Measurements from ENCODE around the gene CUL1.

Gene CUL1

DNA sequence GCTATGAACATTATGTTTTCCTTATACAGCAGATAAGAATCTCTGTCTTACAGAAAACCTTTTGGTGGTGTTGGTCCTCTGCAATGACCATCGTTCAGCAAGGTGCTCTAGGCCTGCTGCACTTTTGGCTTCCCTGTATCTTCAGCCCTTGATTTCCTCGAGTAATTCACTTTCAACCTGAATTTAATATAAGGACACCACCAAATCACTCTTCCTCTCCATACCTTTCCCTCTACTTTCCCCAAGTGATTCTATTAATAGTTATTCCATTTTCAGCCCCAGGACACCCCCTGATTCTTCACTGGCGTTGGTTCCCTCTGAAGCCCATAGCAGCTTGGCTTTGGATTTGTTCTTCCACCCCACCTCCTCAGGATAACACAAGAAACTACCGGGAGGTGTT lies 113.2 kb downstream of the CUL1 start:
- no peak for DNase-seq

DNA sequence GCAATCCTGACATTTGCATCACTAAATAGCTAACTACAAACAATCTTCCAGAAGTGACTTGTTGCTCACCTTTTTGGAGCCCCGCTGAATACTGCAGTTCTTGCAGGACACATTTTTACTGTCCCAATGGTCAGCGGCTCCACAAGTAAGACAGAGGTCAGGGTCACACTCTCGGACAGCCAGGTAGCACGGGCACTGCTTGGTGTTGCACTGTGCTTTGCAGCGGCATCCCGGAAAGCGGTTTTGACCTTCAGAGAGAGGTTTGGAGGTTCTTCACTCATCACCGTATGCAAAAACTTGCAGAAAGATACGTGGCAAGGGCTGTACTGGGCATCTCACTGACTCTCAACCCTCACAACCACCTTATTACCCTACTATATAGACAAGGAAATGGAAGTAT lies 115.2 kb downstream of the CUL1 start:
- no peak for DNase-seq

DNA sequence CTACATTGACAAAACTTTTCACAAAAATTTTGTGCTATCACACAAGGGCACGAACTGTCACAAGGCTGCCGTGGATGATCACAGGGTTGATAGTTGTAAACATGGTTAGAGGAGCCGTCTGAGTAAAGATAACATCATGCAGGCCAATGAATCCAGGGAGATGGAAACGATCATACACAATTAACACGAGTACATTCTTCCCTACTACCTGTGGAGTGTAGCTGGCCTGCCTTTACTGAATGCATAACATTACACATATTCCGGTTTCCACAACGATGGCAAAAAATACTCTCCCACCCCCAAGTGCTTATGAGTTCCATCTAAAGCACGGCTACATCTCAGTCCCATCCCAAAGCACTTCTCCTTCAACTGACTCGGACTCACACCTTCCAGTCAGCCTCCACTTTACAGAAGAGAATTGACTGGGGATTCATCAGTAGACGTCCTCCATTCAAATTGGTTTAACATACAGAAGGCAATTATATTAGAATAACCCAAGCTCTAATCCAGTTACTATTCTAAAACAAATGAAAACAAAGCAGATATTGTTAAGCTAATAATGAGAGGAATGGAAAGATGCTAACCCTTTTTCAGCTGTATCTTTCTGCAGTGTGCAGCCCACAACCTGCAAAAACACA lies 116.3 kb downstream of the CUL1 start:
- no peak for DNase-seq

DNA sequence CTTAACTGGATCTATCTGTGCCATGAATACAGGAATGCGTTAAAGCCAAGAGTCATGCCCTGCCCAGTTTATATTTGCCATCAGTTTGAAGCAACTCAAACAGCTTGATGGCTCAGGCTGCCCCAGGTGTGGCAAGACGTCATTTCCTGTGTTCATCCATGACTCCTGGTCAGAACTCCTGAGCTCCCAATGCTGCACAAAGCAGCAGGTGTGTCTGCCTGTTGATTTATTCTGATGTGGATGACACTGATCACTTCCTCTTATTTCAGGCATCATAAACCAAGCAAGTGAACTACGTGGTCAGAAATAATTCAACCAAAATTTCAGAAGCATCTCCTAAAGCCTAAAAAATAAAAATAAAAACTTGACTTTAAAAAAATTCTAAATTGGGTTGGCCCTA lies 116.9 kb downstream of the CUL1 start:
- no peak for DNase-seq

DNA sequence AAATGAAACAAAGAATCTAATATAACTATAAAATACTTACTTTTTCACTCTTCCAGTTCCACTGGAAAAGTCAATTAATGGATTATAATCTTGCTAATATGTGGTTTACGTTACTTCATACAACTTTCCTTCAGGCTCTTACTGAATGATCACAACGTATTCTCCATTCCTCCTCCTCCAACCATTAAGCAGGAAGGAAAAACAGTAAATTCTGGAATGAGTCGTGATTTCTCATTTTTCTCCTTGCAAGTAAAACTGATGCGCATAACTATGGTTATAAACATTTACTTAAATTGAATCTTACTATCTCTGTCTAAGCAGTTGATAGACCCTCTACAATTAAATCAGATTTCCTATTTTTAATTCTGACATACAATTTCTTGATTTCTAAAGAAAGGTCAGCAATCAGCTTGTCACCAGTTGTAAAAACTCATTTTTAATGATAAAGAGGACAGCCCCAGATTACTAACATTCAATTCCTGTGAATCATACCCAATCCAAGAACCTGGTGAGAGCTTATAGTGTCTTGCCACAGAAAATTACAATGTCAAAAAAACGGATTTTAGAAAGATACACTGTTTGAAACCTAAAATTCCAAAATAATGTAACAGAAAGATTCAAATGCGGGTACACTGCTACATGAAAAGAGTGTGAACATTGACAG lies 121.1 kb downstream of the CUL1 start:
- no peak for DNase-seq

DNA sequence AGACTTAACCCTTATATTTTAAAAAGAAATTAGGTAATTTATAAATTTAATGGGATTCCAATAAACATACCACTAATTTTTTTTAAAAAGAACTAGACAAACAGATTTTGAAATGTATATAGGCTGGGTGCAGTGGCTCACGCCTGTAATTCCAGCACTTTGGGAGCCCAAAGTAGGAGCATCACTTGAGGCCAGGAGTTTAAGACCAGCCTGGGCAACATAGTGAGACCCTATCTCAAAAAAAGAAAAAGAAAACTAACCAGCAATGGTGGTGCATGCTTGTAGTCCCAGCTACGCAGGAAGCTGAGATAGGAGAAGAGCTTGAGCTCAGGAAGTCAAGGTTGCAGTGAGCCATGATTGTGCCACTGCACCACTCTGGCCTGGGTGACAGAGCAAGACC lies 122.7 kb downstream of the CUL1 start:
- DNase-seq: no peak

DNA sequence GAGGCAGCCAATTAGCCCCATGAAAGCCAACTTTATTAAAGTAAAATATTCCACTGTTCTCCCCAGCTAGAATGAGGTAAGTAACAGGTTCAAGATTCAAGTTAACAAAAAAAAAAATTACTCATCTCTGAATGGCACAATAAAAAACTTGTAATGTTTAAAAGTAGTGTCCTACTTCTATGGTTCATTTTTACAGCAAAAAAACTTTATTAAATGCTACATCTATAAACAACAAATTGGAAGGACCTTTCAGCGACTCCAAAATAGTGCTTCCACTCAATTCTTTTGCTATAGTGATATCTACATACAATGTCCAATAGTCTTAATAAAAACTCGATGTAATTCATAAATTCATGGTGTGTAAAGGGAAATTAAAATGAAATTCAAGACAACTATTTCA lies 126.2 kb downstream of the CUL1 start:
- no peak for DNase-seq

DNA sequence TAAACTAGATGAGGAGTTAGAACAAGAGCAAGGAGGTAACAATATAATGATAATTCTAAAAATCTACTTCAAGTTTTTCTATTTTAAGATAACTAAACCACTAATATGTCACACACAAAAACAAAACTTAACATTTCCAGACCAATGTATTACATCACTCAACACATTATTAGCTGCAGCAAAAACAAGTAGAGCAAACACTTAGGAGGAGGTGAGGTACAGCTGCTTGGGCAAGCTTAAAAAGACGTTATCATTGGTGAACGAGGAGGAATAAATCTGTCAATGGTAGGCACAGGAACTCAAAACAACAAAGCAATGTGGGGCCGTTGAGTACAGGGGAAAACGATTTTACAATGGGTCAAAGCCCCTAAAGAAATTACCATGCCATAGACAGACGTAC lies 126.6 kb downstream of the CUL1 start:
- DNase-seq: no peak

DNA sequence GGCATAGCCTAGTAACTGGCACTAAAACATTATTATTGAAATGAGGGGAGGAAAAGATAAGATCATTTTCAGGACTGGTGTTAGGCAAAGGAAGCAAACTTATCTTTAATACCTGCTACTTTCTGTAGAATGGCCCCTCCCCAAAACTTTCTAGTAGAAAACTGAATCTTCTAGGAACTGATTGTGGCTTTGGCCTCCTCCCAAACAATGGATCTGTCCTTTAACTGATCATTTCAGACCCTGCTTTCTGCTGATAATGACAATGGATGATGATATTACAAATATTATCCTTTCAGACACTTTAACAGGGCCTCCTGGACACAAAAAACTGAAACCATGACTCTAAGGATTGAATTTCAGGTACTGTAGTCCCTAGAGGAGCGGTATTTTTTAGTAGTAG lies 130.3 kb downstream of the CUL1 start:
- DNase-seq: no peak

DNA sequence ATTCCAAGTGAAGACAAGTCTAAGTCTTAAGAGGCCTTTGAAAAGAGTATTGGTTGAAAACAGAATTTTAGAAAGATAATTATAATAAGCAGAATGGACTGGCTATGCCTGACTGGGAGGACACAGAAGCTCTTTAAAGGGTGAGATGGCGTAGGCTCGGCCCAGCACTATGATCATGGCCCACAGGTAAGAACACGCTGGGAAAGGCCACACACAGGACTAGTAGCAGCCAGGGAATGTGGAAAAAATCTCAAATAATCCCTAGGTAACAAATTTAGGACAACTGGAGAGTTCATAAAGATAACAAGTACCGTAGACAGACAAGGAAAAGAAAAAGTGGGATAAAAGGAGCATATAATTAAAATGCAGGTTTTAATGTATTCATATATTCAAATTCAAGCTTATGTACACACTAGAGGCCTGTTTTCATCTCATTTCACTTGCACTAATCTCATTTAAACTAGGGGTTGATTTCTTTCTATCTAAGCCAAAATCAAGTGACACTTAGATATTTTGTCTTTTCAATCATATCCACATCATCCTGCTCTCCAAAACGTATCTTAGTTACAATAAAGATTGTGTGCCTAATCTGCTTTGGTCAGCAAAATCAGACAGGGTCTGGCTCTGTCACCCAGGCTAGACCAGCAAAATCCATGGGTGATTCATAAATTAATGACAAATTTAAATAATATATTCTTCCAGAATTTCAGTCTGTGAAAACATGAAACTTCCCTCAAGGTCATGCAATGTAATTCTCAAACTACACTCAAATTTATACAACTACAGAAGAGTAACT lies 132.4 kb downstream of the CUL1 start:
- DNase-seq: no peak

DNA sequence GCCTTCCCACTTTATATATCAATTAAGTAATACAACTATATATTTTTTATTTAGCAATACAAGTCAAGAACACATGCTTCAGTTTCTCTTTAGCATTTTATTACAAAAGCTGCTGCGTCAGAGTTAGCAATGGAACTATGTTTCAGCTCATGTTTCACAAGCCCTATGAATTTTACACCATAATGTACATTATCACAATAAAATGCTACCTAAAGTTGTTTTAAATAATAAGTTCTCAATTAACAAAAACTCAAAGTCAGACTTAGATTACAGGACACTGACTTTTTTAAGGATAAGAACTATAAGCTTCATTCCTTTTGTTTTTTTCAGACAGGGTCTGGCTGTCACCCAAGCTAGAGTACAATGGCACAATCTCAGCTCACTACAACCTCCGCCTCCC lies 133.1 kb downstream of the CUL1 start:
- no peak for DNase-seq

DNA sequence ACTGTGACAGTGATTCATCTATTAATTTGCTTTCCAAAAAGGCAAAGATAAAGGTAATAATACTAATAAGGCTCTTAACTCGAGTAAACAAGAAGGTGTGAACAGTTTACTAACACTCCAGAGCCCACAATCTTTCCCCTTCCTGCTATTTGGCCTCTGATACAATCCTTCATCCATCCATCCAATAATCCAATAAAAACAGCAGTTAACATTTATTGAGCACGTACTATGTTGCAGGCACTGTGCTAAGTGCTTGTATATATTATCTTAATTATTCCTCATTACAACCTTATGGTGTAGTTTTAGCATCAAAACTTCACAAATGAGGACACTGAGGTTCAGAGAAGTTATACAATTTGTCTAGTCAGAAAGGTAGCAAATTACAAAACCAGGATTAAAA lies 135.9 kb downstream of the CUL1 start:
- no peak for DNase-seq

DNA sequence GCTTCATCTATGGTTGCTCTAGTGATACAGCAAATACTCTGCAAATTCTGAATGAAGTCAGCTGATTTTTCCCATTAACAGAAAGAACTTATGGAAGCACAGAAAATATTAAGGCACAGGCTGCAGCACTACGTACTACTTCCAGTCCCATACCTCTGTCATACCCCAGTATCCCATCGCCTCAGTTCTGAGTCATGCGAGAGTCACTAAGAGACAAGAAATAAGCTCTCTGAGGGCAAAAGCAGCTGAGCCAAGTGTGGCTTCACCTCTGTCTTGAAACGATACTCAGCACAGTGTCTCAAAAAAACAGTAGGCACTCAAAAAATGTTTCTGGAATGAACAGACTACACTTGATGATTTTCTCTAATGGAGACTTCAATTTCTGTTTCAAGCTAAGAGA lies 137.2 kb downstream of the CUL1 start:
- DNase-seq: no peak

DNA sequence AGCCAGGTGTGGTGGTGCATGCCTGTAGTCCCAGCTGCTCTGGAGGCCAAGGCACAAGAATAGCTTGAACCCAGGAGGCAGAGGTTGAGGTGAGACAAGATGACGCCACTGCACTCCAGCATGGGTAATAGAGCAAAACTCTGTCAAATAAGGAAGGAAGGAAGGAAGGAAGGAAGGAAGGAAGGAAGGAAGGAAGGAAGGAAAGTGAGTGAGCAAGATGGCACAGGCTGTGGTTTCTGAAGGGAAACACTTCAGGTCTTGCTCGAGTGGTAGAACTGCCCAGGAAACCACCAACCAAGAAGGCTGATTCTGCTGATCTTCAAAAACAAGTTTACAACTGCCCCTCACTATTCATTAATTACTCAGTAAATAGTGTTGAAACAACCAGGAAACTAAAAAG lies 140.2 kb downstream of the CUL1 start:
- no peak for DNase-seq

DNA sequence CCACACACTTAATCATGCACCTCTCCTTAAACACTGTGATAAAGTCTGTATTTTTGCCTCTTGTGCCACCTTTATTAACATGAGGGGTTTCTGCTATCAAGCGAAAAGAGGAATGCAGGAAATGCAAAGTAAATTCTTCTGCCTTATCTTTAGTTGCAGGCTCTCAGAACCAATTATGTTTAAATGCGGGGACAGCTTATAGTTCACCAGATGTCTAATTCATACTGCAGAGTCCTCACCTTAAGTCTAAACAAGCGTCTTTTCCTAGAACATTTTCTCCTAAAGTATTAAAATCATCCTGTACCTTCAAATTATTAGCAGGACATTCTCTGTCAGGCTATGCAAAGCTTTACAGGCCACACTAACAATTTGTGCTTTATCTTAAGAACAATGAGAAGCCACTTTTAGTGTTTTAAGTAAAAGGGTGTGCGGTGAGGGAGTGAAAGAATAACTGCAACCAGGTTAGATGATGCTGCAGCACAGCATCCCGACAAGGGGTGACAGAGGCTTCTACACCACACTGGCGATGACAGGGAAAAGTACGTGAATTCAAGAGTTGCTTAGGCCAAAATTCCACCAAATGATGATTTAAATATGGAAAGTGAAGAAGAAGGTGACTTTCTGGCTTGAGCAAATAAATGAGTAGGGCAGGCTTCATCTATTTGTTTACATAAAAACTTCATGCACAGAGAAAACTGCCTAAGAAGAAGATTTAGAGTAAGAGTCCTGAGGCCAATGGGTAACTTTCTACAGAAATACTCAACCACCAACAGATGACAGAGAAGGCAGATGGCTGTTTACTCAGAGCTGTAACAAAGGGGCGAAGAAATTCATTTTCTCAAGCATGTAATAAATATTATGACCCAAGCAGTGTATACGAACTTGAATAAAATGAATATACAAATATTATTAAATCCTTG lies 149.4 kb downstream of the CUL1 start:
- no peak for DNase-seq

DNA sequence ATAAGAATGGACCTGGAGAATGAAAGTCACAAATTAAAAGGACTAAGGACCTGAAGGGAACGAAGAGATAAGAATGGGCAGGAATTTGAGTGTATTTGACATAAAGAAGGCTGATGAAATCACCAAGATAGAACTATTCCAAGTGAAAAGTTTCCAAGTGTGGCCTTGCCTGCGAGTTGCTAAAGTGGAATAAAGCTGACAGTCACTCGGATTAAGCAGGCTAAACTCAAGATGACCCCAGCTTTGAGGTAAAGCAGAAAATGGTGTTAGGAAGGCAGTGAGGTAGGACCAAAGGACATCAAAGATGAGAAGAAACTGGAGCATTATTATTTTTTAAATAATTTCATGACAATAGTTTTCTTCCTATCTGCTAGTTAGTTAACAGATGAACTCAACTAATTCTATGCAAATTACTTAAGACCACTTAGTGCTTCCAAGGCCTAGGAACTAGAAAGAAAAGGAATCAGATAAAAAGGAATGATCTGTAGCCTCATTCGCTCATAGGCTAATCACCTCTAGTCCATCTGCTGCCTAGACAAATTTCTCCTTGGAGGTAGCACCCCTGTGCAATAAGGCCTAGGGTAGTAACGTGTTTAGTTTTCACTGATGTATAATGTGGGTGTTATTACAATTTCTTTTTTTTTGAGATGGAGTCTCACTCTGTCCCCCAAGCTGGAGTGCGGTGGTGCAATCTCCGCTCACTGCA lies 150.8 kb downstream of the CUL1 start:
- no peak for DNase-seq

DNA sequence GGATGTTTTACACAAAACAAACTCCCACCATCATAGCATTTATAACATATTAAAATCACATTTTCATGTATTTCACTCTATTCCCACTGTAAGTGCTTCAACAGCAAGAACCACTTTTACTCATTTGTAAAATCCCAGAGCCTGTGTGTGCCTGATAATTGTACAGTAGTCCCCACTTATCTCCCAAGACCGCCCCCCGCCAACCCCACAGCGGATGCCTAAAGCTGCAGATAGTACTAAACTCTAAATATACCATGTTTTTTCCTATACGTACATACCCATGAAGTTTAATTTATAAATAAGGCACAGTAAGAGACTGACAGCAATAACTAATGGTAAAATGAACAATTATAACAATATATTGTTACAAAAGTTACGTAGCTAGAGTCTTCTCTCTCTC lies 151.9 kb downstream of the CUL1 start:
- DNase-seq: no peak

All from stimulated activated CD4-positive, alpha-beta T cell treated with anti-CD3 and anti-CD28 coated beads, Interleukin-2, amount 100 ng/mL, for 24 hours (primary cell).